HUDEP-2 (cell line): ENCODE measurements around the gene NPIPB6.
A peak's percentile ranks its signal among the peaks of the same experiment; 100 is the strongest.

ENCODE experiments used
- DNase-seq, 76 experiments: peaks; one replicate each; lab custom pipeline; 2025; ENCODE audit not compliant: unreplicated experiment in 76 of 76; lab: John Stamatoyannopoulos, UW

NPIPB6 gene

DNA sequence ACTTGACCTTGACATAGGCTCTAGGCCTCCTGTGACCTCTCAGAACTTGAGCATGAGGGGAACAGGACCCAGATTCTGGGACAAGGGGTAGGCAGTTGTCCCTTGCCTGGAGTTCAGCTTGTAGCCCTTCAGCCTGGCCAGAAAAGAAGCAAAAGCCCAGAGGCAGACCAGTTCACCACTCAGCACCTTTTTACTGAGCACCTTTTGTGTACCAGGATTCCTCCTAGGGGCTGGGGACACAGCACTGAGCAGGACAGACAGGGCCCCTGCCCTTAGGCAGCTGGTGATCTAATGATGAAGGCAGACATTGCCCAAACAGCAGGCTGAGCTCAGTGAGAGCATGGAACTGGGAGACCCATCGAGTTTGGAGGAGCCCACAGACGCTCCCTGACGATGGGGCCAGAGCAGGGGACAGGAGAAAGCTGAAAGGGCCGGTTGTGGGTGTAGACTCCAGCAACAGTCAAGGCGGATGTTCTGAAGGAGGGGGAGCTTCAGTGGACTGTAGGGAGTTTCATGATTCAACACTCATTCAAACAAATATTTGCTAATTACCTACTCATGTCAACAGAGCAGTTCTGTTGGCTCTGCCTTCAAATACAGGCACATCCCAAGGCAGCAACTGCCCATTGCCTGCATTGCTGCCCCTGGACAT, 38.9 kb downstream of the NPIPB6 start:
- no peak for DNase-seq

DNA sequence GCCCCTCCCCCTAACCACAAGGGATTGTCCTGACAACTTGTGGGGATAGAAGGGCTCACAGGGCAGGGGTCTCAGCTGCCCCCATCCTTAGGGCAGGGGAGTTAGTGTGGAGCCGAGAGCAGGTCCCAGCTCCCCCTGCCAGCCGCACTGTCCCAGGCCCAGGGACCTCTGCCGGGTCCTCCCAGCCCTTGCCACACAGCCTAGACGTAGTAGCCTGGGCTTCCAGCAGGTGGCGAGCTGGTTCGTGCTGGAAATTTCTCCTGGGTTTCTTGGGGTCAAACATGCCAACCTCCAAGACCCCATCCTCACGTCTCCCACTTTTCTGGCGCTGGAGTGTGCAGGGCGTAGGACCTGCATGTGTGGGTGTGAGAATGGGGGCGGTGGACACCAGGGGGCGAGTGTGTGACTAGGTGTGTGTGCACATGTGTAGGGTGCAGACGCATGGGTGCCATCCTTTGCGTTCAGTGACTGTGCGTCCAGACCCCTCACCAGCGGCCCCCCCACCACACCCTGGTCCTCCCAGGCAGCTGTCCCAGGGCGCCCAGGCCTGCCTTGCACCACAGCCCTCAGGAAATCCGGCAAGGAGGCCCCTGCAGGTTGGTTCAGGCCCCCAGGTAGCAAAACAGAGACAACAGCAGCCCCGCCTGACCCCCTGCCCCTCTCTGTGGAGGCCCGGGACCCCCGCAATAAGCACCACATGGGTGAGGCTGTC, 41.5 kb downstream of the NPIPB6 start:
- DNase-seq, result peak in 18 of 76 experiments; percentile 1 to 34 (median 14)

DNA sequence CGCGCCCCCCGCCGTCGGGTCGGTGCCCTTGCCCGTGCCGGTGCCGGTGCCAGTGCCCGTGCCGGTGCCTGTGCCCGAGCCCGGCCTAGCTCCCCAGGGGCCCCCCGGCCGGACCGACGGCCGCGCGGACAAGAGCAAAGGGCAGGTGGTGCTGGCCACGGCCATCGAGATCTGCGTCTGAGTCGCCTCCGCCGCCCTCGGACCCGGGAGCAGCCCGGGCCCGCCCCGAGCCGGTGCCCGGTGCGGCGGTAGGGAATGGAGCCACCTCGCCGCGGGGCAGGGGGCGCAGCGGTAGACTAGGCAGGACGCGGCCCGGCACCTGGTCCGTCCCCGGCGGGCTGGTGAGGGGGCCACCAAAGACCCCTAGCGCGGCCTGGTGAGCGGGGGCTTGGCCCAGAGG, 42.6 kb downstream of the NPIPB6 start:
- no peak for DNase-seq

DNA sequence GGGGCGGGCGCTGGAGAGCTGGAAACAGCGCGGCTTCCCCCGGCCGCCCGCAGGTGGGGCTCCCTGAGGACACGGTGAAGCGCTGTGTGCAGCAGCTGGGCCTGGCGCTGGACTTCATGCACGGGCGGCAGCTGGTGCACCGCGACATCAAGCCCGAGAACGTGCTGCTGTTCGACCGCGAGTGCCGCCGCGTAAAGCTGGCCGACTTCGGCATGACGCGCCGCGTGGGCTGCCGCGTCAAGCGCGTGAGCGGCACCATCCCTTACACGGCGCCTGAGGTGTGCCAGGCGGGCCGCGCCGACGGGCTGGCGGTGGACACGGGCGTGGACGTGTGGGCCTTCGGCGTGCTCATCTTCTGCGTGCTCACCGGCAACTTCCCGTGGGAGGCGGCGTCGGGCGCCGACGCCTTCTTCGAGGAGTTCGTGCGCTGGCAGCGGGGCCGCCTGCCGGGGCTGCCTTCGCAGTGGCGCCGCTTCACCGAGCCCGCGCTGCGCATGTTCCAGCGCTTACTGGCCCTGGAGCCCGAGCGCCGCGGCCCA, 43.2 kb downstream of the NPIPB6 start:
- DNase-seq, result no peak

DNA sequence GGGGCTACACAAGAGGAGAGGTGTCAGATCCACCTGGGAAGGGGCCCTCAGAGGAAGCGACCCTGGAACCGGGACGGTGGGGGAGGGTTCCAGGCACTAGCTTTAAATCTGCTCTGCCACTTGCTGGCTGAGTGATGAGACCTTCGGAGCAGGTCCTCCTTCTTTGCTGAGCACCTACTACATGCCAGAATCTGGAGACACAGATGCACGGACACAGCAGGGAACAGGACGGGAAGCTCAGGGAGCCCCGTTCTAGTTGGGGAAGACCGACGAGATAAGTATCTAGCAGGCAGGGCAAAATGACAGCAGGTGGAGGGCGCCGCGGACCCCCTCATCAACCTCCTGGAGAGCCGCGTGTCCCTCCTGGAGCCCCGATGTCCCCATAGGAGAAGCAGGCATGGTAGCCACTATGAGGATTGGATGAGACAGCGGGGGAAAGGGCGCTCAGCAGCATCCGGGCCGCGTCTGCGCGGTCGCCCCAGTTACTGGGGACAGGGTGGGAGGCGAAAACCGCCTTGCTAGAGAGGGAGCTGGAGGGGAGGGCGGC, 43.8 kb downstream of the NPIPB6 start:
- DNase-seq, result no peak

DNA sequence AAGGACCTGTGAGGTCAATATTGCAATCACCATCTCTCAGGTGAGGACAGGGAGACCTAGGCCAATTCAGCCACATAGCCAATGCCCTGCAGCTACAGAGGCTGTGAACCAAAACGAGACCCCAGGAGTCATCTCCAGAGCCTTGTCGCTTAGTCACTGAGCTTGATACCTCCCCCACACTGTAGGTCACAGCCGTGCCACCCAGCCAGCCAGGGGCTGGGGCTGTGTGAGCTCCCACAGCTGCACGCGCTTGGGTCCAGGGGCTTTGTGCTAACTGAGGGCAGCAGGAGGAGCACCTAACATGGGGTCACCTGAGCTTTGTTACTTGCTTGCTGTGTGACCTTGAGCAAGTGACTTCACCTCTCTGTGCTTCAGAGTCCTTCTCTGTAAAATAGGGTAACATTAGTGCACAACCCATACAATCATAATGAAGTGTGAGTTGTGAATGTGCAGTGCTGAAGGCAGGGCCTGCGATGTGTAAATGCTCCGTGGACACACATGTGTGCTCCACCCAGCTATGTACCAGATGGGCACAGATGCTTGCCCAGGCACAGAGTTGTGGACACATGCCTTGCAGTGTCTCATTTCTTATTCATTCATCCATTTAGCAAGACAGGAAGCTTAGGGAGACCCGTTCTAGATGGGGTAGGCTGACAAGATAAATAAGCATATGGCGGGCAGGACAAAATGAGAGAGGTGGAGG, 45.1 kb downstream of the NPIPB6 start:
- no peak for DNase-seq

DNA sequence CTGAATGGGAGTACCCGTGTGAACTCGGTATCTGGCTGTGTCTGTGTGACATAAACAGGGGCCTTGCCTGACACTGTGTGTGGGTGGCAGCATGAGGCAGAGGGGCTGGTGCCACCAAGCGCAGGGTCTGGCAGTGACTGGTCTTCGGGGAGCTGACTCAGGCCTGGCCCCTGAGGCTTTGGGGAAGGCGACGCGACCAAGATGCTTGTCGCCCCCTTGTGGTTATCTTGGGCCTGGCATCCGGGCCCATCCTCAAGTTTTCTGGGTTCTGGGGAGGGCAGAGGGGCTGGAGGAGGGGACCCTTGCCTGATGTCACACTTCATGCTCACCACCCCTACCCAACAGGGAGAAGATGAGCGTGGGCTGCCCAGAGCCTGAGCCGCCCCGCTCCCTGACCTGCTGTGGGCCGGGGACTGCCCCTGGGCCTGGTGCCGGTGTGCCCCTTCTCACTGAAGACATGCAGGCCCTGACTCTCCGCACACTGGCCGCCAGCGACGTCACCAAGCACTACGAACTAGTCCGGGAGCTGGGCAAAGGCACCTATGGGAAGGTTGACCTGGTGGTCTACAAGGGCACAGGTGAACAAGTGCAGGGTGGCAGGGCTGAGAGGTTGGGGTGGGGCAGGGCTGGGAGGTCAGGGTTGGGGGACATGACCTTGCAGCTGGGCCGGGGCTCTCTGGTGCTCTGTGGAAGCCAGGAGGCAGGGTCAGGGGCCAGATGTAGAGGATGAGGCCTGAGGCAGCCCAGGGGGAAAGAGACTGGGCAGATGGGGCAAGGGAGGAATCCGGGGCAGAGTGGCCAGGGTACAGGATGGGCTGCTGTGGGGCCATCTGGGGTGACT, 46.0 kb downstream of the NPIPB6 start:
- DNase-seq, result peak in 38 of 76 experiments; percentile 1 to 67 (median 17)

DNA sequence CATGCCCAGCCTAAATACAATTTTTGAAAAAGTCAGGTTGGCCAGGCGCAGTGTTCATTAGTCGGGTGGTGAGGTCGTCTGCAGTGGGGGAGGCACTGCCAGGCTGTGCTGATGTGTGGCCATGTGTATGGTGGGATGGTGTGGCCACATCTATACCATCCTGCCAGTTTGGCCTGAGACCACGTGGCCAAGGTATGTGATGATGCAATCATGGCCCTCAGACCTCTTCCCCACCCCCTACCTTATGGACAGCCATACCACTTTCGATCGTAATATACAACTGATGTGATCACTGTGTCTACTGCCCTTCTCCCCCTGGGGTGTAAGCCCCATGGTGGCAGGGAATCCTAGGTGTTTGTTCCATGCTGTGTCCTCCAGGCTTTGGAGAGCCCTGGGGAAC, 47.3 kb downstream of the NPIPB6 start:
- DNase-seq, result no peak

DNA sequence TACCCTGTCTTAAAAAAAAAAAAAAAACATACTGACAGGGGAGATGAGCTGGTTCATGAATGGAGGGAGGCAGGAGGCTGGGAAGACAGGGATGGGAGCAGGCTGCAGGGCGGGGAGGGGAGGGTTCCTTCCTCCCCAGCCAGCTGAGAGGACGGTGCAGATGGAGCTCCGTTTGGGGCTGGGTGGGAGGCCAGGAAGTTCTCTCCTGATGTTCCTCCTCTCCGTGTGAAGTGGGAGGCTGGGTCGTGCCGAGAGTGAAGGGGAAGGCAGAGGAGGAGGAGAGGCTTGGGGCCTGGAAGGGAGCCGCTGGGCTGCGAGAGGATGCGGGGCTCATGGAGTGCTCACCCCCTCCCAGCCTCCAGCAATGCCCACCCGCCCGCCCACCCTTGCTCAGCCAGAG, 49.7 kb downstream of the NPIPB6 start:
- DNase-seq, result no peak

DNA sequence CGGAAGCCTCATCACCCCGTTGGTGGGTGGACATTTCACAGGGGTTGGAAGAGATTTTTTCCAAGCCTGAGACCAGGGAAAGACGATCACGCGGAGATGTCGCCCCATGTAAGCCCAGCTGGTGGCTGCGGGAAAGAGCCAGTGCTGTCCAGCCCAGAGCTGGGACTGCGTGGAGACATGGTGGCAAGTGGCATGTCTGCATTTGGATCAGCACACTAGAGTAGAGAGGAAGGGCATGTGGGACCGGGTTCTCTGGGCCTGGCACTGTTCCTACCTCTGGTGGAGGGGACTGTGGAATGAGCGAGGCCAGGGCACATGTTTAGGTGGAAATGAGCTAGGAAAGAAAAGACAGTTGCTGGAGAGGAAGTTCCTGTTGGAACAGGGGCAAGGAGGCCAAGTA, 51.0 kb downstream of the NPIPB6 start:
- no peak for DNase-seq

DNA sequence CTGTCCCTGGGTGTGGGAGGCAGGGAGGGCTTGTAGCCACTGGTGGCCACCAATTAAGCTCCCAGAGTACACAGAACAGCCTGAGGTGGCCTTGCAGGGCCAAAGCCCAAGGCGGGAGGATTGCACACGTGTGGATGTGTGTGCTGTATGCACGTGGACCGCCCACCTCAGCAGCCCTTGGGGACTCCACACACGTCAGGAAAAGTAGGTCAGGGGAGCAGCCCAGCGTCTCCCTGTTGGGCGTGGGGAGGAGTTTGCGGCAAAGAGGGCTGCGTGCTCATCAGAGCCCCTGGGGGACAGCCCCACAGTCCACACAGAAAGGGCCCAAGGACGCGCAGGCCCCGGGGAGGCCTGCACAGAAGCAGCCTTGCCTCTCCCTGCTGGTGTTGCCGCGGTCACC, 51.4 kb downstream of the NPIPB6 start:
- no peak for DNase-seq

DNA sequence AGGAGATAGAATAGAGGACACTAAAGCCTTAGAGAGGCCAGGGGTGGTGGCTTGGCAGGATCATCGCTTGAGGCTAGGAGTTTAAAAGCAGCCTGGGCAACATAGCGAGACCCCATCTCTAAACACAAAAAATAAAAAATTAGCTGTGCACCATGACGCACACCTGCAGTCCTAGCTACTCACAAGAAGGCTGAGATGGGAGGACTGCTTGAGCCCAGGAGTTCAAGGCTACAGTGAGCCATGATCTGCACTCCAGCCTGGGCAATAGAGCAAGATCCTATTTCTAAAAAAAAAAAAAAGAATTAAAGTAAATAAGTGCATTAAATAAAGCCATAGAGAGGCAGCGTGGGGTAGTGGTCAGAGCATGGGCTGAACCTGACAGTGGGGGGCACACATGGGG, 51.9 kb downstream of the NPIPB6 start:
- DNase-seq, result no peak

DNA sequence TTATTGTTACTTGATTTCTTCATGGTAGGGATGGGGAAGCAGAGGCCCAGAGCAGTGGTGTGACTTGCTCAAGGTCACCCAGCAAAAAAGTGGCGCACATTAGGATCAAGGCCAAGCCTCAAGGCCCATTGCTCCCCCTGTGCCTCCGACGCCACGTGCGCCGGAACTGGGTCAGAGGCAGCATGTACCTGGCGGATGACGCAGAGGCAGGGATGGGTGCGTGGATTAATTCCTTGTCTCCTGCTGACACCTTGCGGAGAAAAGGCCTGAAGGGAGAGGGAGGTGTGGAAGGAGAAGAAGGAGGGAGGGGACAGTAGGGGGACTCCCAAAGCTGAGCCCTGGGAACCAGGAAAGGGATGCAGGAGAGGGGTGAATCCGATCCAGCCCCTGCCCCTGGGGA, 52.5 kb downstream of the NPIPB6 start:
- no peak for DNase-seq

DNA sequence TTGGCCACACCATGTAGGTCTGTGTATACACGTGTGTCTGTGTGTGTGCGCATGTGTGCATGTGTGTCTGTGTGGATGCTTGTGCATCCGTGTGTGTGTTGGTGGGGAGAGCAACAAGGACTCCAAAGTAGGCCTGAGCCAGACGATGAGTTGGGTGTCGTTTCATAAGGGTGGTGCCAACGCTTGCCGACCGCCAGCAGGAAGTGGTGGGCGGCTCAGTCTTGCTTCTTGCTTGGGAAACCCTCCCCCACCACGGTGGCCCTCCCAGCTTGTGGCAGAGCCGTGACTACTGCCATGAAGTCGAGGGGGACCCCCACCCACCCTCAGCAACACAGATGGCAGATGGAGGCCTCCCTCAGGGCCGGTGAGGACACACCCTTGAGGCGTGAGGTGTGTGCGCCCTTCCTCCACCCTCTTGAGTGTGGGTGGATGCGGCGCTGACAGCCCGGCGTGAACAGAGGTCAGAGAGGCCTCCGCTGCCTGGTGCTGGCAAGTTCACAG, 53.4 kb downstream of the NPIPB6 start:
- DNase-seq, result peak in 15 of 76 experiments; percentile 9 to 40 (median 22)

DNA sequence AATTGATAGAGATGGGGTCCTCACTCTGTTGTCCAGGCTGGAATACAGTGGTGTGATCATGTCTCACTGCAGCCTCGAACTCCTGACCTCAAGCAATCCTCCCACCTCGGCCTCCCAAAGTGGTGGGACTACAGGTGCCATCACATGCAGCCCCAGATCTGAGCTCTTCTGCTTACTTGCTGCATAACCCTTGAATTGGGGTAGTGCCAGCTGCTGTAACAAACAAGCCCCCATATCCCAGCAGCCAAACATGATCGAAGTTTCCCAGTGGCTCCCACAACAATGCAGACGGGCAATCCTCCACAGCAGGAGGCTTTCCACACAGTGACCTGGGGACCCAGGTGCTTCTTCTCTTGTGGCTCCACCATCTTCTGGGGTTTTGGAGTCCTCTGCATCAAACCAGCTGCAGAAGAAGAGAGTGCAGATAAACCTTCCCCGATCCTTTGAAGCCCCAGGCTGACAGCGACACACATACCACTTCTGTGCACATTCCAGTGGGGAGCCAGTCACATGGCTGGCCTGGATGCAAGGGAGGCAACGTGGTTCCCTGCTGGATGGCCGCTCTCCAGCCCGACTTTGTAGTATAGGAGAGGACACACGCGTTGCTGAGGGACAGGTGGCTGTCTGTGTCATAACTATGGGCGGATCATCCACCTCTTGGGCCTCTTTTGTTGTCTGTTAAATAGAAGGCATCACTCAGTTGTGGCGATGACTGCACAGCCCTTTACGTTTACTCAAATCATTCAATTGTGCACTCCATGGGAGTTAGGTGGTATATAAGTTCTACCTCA, 54.3 kb downstream of the NPIPB6 start:
- DNase-seq, result no peak

DNA sequence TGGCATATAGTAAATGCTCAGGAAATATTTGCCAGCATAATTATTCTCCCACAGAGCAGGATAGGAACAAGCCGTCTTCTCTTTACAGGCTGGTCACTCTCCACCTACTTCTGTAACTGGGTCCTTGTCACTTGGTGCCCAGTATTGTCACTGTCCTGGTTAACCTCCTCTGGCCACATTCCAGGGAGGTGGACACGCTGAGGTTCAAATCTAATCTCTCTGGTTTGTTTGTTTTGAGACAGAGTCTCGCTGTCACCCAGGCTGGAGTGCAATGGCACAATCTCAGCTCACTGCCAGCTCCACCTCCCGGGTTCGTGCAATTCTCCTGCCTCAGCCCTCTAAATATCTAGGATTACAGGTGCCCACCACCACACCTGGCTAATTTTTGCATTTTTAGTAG, 55.4 kb downstream of the NPIPB6 start:
- DNase-seq, result no peak

DNA sequence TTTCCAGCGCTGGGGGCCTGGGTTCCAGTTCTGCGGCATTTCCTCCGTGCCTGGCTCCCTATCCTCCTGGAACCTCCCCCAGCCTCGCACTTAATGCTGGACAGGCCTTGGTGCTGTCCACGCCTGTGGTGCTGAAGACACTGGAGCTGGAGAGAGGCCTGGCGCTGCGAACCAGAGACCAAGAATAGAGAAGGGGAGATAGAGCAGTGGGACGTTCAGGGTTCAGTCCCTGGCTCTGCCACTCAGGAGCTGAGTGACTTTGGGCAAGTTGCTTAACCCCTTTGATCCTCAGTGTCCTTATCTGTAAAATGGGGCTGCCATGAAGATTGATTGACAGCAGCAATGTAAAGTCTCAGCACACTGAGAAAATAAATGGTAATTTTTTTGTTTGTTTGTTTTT, 59.1 kb downstream of the NPIPB6 start:
- peak in 11 of 76 experiments; percentile 4 to 35 (median 15) for DNase-seq

DNA sequence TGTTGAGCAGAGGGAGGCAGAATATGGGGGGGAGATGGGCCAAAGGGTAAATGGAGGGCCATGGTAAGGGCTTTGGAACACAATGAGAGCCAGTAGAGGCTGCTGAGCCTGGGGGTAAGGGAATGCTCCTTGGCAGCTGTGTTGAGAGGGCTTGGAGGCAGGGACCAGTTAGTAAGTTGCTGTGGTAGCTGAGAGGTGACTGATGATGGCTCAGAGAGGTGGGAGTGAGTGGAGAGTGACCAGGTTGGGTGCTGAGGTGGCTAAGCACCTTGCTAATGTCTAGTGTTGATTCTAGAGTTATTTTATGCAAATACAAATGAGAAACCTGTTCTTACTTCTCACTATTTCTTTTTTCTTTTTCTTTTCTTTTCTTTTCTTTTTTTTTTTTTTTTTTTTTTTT, 60.2 kb downstream of the NPIPB6 start:
- DNase-seq, result no peak

DNA sequence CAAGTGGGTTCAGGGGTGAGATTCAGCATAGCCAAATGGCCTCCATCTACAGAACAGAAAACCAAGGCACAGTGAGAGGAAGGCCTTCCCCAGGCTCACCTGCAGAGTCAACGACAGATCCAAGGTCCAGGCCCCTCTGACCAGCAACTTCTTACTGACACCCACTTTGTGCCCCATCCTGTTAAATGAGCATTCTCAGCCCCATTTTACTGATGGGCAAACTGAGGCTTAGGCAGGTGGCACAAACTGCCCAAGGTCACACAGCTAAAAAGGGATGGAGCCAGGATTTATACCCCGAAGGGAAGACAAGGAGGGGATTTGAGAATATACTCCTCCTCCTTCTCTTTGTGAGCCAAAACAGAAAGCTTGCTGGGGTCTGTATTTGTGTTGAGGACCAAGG, 61.7 kb downstream of the NPIPB6 start:
- no peak for DNase-seq
